ENCODE measurements around the gene ERICH6.
"Not testable (repeated sequence)": the region's sequence is repeated elsewhere in the genome, so short reads cannot be mapped to it uniquely, and the experiment has no call there.

The ERICH6 gene

GRCh38 chr3:150681057-150681456 is 22.7 kb downstream of the ERICH6 start:
- no peak for DNase-seq

DNA sequence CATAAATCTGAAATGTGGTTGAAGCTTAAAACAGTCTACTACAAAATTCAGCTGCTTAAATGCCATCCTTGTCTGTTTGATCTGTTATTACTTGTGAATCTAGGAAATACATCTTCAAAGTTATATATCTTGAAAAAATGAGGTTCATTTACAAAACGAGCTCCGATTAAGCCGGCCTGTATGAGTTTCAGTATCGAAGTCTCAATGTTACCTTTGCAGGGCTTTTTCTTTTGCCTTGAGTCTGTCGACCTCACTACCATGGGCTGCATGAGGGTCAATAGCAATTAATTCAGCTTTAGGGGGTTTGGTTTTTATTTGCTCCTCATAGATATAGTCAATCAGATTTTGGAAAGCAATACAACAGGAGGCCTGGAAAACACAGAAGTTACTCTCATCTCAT is 23.2 kb downstream of the ERICH6 start:
- no peak for DNase-seq

GRCh38 chr3:150675587-150675986 is 28.1 kb downstream of the ERICH6 start:
- no peak for DNase-seq

DNA sequence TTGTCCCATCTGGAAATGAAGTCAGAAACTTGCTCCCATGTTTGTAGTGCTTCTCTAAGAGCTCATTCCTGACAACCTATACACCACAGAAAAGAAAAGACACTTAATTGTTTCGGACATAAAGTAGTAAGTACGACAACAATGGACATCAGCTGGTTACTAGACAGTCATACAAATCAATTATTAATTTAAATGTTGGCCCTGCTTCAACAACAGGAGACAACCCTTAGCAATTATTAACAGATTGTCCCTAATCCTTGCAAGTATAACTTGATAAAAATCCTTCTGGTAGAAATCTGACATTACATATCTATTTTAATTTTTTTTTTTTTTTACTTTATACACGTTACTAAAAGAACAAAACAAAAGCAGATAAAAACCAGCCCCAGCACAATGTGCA is 29.8 kb downstream of the ERICH6 start:
- DNase-seq, result no peak

GRCh38 chr3:150666167-150666566 is 37.6 kb downstream of the ERICH6 start:
- DNase-seq, result no peak

DNA sequence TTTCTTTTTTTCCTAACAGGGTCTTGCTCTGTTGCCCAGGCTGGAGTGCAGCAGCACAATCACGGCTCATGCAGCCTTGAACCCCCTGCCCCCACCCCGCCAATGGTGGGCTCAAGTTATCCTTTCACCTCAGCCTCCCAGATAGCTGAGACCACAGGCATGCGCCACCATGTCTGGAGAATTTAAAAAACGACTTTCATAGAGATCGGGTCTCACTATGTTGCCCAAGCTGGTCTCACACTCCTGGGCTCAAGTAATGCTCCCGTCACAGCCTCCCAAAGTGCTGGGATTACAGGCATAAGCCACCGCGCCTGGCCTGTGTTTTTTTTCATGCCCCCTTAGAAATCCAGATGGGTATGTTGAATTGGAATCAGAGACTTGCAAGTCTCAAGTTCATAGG is 40.3 kb downstream of the ERICH6 start:
- DNase-seq, result no peak

DNA sequence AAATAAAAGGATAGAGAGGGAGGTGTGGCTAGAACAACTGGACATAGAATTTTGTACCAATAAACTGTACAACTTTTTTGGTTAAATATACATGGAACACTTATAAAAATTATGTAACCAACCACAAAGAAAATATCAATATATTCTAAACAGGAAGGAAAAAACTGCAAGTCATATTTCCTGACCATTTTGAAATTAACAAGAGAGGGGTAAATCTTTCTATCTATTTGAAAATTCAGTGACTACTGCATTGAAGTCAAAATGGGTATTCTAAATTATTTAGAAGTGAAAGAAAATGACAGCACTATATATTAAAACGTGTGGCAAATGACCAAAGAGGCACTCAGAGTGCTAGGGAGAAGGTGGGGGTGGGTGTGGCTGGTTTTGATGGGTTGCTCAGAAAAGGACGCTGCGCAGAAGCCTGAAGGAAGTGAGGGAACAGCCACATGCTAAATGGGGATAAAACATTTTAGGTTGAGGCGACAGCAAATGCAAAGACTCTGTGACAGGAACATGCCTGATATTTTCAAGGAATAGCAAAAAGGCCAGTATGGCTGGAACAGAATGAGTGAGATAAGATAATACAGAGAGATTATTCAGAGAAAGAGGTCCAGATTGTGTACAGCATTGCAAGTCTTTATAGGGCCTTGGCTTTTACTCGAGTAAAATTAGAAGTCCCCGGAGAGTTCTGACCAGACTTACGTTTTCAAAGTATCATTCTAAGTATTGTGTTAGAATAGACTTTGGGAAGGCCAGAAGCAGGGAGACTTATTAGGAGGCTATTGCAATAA is 41.1 kb downstream of the ERICH6 start:
- no peak for DNase-seq

DNA sequence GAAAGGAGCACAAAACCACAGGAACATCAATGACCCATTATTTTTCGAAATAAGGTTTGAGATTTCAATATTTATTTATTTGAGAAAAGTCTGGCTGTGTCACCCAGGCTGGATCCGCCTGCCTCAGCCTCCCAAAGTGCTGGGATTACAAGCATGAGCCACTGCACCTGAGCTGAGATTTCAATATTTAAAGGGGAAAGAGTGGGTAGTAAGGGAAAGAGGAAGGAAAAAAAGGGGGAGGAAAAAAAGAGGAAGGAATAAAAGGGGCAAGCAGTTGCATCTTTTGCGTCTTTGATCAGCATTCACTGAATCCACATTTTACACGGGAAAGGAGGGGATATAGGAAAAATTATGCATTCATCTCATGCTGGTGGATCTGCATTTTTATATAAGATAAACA is 47.4 kb downstream of the ERICH6 start:
- DNase-seq, result no peak

GRCh38 chr3:150653110-150653561 is 50.6 kb downstream of the ERICH6 start:
- DNase-seq, result no peak

- no peak for DNase-seq
These were observed 63.5 kb downstream of the ERICH6 start for GRCh38 chr3:150640256-150640655.

DNA sequence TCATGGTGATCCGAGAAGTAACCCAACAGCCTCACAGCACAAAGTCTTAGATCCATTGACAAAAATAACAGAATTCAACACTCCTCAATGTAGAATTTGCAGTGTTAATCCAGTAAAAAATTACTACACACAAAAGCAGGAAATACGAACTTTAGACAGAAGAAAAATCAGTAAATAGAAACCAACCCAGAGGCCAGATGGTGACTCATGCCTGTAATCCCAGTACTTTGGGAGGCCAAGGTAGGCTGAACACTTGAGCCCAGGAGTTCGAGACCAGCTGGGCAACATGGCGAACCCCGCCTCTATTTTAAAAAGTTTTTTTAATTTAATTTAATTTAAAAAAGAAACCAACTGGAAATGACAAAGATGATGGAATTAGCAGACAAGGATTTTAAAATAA is 64.5 kb downstream of the ERICH6 start:
- no peak for DNase-seq

DNA sequence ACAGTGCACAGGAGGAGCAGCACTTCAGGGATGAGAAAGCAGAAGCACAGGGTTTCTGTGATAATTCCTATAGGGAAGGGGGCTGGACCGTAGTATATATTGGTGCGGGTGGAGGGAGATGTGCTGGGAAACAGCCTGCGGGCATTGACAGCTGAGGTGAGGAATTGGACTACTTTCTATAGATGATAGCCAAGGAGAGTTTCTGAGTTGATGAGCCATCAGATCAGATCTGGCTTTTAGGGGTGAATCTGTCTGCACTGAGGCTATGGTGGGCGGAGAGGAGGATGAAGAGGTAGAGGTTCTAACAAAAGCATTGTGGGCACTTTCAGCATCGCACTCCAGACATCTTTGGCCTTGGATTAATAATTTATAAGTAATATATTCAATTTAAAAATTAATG is 67.5 kb downstream of the ERICH6 start:
- DNase-seq, result no peak

DNA sequence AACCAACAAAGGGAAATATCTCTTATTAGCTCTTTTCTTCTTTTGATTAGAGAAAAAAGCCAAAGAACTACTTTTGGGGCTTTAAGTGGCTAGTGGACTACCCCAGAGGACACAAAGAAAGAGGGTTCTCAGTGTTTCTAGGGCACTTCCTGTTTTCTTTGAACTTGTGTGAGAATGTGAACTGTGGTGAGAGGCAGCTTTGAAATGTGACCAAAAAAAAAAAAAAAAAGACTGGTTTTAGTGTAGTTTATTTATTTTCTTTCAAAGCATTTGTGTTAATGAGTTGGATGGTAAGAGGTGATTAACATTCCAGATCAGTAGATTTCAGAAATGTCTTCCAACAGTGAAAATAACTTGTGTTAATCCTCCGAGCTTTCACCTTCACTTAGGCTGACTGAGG is 68.2 kb downstream of the ERICH6 start:
- DNase-seq, result no peak

- DNase-seq, result no peak
These were observed 68.6 kb downstream of the ERICH6 start for GRCh38 chr3:150635076-150635475.

DNA sequence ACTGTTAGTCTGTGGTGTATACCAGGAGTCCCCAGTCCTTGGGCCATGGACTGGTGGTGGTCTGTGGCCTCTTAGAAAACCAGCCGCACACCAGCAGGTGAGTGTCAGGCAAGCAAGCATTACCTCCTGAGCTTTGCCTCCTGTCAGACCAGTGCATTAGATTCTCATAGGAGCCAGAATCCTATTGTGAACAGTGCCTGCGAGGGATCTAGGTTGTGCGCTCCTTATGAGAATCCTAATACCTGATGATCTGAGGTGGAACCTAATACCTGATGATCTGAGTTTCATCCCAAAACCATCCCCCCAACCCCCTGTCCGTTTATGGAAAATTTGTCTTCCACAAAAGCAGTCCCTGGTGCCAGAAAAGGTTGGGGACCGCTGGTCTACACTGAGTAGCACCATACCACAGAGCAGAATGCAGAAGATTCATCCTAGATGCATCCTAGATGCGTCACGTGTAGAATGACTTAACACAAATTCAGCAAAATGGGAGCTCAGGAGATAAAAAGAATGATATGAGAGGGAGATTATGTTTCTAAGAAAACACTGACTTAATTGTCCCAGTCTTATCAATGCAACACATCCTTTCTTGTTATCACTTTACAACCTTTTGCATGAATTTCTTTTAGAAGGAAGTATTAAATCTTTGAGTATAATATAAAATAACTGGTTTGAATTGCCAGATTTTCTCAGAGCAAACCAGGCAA is 72.1 kb downstream of the ERICH6 start:
- no peak for DNase-seq

- DNase-seq, result no peak
These were observed 76.2 kb downstream of the ERICH6 start for GRCh38 chr3:150627557-150627956.

DNA sequence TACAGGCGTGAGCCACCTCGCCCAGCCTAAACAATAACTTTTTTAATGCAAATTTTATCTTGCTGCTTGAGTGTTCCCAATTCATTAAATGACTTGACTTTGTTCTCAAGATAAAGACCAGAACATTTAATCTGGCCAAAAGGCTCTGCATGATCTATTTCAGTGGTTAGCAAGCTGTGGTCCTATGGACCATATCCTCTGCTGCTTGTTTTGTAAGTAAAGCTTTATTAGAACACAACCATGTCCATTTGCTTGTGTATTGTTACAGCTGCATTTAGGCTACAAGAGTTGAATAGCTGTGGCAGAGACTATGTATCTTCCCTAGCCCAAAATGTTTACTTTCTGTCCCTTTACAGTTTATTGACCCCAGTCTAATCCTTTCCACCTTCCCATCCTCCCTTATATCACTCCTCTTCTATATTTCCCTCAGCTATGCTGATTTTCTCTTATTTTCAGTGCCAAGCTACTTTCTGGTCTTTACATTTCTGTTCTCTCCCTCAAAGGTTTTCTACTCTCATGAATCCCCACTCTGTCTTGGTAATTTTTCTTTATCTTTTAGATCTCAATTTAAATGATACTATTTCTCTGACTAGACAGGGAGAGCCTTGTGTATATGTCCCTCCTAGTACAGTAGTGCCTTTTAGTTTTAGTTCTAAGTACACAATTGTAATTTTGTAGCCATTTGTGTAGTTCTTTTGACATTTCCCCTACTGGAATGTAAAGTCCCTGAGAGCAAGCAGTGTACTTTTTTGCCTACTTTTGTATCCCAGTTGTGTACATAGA is 77.4 kb downstream of the ERICH6 start:
- no peak for DNase-seq

DNA sequence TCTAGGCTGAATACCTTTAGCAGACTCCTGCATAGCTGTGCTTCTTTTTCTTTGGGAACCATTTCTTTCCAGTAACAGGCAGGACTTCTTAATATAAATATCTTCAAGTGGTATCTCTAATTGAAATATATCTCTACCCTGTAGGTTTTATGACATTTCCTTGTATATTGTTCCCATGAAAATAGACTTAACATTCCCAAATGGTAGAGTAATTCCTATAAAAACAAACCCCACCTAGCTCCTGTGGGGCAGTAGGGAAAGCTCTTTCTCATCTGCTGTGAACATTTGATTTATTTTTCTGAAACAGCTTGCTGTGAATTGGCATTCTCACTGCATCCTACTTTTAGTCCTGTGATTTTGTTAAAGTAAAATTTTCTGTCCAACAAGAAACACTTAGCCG is 79.8 kb downstream of the ERICH6 start:
- no peak for DNase-seq

- not testable (repeated sequence) for DNase-seq
These were observed 80.8 kb downstream of the ERICH6 start for GRCh38 chr3:150622955-150623354.

DNA sequence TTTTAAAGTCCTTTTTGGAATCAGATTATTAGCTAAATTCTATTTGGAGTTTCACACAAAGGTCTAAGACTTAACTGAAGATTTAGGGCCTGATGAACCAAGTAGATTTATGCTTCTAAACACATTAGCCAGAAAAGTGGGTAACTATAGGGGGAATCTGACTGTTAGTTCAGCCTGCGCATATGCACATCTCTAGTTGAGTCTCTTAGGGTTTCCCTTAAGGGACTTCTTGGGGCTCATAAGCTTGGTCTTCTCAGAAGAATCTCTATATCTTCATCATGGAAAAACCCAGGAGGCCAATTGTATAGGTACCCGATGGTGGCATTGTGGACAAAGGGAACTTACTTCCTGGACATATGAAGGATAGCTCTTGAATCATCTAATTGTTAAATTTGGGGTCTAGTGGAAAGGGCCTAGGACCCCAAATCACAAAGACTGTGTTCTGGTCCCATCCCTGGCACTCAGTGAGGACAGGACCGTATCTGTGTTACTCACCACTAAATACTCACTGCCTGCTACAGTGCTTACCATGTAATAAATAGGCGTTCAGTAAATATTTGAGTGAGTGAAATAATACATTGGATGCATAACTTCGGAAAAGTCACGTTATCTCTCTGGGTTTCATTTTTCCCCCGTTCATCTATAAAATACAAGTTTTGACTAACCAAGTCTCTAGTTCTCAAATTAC is 83.6 kb downstream of the ERICH6 start:
- no peak for DNase-seq

DNA sequence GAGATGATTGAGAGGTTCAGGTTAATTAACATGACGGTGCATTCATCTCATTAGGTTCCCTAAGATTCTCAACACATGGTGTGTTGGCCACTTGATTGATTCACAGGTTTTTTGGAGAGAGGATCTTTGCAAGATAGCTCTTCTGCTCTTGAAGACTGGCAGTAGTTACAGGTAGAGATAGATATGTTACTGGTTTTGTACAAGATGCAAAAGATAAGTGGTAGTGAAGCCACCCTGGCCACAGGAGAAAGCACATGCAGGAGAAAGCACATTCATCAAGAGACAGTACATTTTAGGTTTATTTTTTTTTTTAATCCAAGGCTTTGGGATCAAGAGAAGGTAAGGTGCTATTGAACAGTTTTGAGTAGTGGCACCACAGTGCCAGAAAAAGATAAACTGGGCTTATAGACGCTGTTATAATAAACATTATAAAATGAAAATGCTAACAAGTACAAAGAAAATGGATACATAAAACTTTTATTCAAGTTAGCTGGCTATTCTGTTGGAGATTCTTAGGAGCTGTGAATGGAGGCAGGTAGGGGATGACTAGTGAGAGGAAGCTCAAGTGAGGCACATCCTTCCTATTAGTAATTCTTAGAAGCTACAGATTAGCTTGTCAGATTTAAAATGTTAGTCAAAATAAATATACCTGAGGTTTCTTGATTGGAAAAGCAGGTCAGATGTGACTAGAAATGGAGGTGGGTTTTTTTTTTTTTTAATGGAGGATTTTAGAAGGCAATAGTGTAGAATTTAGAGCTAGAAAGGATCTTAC is 89.8 kb downstream of the ERICH6 start:
- DNase-seq, result no peak

DNA sequence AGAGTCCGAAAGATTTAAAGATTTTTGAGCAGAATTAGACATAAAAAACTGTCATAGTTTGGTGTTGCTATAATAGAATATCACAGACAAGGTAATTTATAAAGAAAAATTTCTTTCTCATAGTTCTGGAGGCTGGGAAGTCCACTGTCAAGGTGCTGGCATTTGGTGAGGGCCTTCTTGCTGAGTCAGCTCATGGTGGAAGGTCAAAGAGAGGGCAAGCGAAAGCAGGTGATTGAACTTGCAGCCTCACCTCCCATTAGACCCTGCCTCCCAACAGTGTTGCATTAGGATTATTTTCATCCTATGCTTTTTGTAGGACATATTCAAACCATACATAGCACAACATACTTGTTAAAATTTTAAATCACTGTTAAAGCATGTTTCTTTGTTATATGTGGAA is 90.7 kb downstream of the ERICH6 start:
- DNase-seq, result no peak
